Measurements from ENCODE around the gene CSTB.

GRCh38 chr21:43815991-43816390 lies 39.9 kb upstream of the CSTB start:
- TF ChIP-seq EZH2 (IDR thresholded peaks at IDR 0.05) (no peak), POLR2AphosphoS5 (IDR thresholded peaks at IDR 0.05; ENCODE audit: borderline replicate concordance, low read depth, low read length) (no peak)
